DMS79 treated with DMSO at 0.1 percent for 48 hours (cell line): ENCODE data around the gene SMAD2.

Experiments
- DNase-seq: peaks from one replicate; lab custom pipeline; 2025; lab: John Stamatoyannopoulos, UW

SMAD2 gene

GRCh38 chr18:47932190-47932589 is 1.7 kb upstream of the SMAD2 start:
- no peak for DNase-seq

GRCh38 chr18:47931718-47932103 is 1.3 kb upstream of the SMAD2 start:
- DNase-seq: peak; percentile 80

GRCh38 chr18:47930931-47931717 is 665 bp upstream of the SMAD2 start:
- peak; percentile 89 for DNase-seq

GRCh38 chr18:47929681-47930198 is 719 bp downstream of the SMAD2 start:
- peak; percentile 53 for DNase-seq

DNA sequence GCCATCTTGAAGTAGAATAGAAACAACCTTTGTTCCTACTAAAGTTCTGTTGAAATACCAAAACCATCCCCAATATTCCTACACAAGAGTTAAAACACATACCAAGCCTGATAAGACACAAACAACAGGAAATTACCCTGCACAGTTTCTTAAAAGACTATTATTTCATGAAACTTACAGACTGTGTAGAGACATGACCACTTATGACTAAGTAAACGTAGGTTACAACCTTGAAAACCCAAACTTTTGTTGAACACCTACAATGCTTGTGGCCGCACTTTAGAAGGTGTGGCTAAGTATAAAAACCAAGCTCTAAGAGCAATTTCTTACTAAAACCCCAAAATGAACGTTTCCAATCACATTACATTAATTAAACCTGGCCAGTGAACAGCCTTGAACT is 2.0 kb downstream of the SMAD2 start:
- no peak for DNase-seq

GRCh38 chr18:47926101-47926850 is 4.2 kb downstream of the SMAD2 start:
- no peak for DNase-seq

DNA sequence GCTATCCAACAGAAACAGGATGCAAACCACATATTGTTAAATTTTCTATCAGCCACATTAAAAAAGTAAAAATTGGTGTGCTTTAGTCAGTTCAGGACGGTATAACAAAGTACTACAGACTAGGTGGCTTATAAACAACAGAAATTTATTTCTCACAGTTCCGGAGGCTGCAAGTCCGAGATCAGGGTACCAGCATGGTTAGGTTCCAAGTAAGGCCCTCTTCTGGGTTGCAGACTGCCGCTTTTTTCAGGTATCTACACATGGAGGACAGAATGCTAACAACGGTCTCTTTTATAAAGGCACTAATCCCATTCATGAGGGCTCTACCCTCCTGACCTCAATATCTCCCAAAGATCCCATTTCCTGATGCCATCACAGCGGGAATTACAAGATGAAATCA is 10.5 kb downstream of the SMAD2 start:
- no peak for DNase-seq

GRCh38 chr18:47917923-47918610 is 12.4 kb downstream of the SMAD2 start:
- DNase-seq: no peak

DNA sequence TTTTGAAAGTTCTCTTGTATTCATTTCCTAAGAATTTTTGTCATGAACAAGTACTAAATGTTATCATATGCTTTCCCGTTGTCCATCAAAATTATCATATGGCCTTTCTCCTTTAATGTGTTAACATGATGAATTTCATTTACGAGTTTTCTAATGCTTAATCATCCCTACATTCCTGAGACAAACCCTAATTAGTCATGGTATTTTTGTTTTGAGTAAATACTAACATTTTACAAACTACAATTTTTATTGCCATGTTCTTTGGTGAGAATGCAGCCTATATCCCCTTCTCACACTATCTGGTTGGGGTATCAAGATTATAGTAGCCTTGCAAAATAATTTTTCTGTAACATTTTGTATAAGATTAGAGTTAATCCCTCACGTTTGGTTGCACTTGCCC is 14.5 kb downstream of the SMAD2 start:
- no peak for DNase-seq

- DNase-seq: no peak
Measured at GRCh38 chr18:47915229-47915628, 15.2 kb downstream of the SMAD2 start.

DNA sequence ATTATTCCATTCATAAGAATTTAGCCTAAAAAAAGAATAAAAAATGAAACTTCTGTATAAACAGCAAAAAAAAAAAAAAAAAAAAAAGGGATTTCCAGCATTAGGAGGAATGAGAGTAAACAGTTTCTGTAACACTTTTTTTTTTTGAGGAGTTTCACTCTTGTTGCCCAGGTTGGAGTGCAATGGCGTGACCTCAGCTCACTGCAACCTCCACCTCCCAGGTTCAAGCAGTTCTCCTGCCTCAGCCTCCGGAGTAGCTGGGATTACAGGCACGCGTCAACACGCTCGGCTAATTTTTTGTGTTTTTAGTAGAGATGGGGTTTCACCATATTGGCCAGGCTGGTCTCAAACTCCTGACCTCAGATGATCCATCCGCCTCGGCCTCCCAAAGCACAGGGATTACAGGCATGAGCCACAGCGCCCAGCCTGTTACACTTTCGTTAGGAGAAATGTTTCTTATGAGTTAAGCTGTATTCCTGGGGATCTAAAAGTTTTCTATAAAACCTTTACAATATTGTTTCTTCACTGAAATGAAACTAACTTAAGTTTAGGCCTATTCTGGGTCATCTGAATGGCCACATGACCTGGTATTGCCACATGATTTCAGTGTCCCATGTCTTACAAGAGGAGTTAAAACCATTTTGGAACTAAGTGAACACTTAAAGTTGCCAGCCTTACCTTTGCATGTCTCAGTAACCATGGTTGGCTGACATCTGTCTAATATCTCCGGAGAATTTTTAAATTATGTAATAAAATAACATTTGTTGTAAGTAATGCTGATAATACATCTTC is 17.5 kb downstream of the SMAD2 start:
- DNase-seq: no peak

- DNase-seq: no peak
Measured at GRCh38 chr18:47912343-47912742, 18.1 kb downstream of the SMAD2 start.

- DNase-seq: no peak
Measured at GRCh38 chr18:47911877-47912276, 18.6 kb downstream of the SMAD2 start.

DNA sequence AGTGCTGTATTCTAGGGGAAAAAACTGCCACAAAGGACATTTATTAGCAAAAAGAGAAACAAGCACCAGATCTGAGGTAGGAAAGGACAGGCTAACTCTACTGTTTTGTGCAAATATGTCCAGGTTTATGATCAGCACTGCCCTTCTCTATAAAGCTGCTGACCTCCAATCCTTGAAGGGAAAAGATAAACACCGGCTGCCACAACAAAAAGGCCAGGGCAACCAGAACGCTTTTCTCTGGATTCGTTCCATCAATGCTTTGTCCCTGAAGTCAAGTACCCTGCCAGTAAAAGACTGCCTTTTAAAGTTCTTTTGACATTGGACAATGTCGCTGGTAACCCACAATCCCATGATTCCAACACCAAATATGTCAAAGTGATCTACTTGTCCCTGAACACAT is 21.0 kb downstream of the SMAD2 start:
- DNase-seq: no peak

DNA sequence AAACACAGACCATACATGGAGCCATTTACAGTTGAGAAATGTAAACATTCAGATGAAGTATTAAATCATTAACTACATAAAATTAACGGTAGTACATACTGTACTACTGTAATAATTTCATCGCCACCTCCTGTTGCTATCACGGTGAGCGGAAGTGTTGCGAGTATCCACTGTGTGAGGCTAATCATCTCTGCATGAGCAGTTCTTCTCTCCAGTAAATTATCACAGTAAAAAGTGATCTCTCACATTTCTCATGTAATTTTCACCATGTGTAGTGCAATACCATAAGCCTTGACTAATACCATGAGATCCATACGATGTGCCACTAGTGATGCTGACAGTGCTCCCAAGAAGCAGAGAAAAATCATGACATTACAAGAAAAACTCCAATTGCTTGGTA is 21.9 kb downstream of the SMAD2 start:
- no peak for DNase-seq

- DNase-seq: no peak
Measured at GRCh38 chr18:47906408-47906807, 24.1 kb downstream of the SMAD2 start.

- no peak for DNase-seq
Measured at GRCh38 chr18:47903809-47904208, 26.6 kb downstream of the SMAD2 start.

DNA sequence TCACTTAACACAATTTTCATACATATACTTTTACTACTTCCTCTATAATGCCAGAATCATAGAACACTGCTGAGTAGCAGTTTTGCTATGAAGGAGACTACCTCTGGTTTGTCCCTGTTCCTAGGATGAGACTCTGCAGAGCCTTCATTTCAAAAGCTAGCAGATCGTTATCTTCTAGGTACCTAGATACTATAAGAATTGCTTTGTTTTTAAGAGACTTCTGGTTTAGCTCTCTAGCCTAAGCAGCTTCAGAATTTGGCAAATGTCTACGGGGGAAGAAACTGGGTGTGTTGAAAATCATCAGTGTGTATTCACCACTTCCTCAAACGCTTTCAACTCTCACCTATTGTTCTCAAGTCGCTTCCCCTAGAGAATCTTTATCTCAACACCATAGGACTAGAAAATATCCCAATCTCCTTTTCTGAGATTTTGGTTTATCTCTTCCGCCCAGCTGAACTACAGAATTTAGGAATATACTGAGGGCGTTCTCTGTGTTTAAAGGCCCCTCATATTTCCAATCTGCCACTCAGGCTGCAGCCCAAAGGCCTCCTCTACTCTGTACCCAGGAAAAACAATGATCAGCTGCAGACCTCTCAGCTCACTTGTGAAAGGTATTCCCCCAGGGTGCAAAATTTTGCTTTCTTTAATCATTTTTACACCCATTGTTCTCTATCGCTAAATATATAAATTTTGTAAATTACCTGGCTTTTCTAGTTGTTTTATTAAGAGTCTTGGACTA is 28.7 kb downstream of the SMAD2 start:
- DNase-seq: no peak

DNA sequence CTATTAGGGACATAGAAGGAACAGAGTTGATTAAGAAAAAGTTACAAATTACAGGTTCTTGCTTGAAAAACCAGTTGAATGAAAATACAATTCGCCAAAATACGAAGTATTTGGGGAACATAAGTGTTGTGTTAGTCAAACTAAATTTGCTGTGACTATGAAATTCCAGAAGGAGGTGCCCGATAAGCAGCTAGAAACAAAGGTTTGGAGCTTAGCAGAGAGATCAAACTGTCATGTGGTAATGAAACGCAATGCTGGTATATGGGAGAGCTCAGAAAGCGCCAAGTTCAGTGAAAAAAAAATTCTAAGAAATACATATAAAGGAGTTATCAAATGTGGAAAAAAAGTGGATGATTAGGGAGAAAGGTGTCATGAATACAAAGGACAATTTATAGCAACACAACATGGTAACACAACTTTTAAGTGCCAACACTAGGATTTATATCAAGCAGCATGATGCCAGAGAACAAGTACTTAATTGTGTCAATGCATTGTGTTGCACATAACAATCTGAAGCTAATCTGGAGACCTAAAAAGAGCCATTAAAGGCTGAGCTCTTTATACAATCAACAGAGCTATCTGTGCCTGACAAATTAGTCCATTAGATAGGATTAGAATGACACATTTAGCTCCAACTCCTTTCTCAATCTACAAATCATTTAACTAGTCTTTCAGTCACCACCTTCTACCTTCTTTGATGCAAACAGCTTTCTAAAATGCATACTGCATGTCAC is 31.2 kb downstream of the SMAD2 start:
- DNase-seq: no peak

GRCh38 chr18:47898696-47899095 is 31.8 kb downstream of the SMAD2 start:
- no peak for DNase-seq

DNA sequence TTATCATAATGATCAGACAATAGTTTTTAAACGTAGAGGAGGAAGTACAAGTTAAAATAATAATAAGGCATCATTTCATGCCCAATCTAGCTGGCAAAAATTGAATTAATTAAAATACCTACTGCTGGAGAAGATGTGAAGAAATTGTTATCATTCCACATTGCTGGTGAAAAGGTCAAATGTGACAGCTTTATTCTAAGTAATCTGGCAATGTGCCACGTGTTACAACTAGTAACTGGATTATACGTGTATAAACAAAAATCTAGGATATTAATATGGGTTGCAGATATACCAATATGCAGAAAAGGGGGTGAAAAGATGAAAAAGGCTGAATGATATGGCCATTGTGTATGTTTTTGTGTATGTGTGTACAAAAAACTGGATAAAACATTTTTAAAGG is 32.4 kb downstream of the SMAD2 start:
- DNase-seq: no peak
